ENCODE results near the gene RNU1-3.
"Not testable (repeated sequence)": the region's sequence is repeated elsewhere in the genome, so short reads cannot be mapped to it uniquely, and the experiment has no call there.

RNU1-3 gene

GRCh38 chr1:16703141-16703540 is 36.4 kb upstream of the RNU1-3 start:
- H3K4me3 ChIP-seq; intact Hi-C loops (cut with DNase I; ENCODE audit: low total_unique reads); H3K27ac ChIP-seq; DNase-seq; H3K9me3 ChIP-seq; H3K4me1 ChIP-seq; H3K36me3 ChIP-seq: not testable (repeated sequence)
- peaks cover 0 to 23% of the 10 kb centered on the region in 2 donors for H3K27me3 ChIP-seq

- H3K4me1 ChIP-seq; H3K4me3 ChIP-seq; intact Hi-C loops (cut with DNase I; ENCODE audit: low total_unique reads); H3K36me3 ChIP-seq; DNase-seq; H3K9me3 ChIP-seq; H3K27ac ChIP-seq: not testable (repeated sequence)
- peaks cover 0 to 17% of the 10 kb centered on the region in 2 donors for H3K27me3 ChIP-seq
These were observed 35.5 kb upstream of the RNU1-3 start for GRCh38 chr1:16702280-16702679.

GRCh38 chr1:16701189-16701588 is 34.4 kb upstream of the RNU1-3 start:
- DNase-seq; H3K4me1 ChIP-seq; intact Hi-C loops (cut with DNase I; ENCODE audit: low total_unique reads); H3K36me3 ChIP-seq; H3K4me3 ChIP-seq; H3K9me3 ChIP-seq; H3K27ac ChIP-seq: not testable (repeated sequence)
- H3K27me3 ChIP-seq, result peaks cover 0 to 23% of the 10 kb centered on the region in 2 donors

GRCh38 chr1:16700138-16700895 is 33.6 kb upstream of the RNU1-3 start:
- DNase-seq; H3K36me3 ChIP-seq; H3K9me3 ChIP-seq; H3K4me3 ChIP-seq; H3K27ac ChIP-seq; intact Hi-C loops (cut with DNase I; ENCODE audit: low total_unique reads); H3K4me1 ChIP-seq: not testable (repeated sequence)
- peaks cover 0 to 23% of the 10 kb centered on the region in 2 donors for H3K27me3 ChIP-seq

- H3K27me3 ChIP-seq, result peaks cover 0 to 23% of the 10 kb centered on the region in 2 donors
- H3K4me1 ChIP-seq; H3K27ac ChIP-seq; intact Hi-C loops (cut with DNase I; ENCODE audit: low total_unique reads); H3K36me3 ChIP-seq; H3K9me3 ChIP-seq; DNase-seq; H3K4me3 ChIP-seq: not testable (repeated sequence)
These were observed 32.7 kb upstream of the RNU1-3 start for GRCh38 chr1:16699440-16699839.

- H3K4me1 ChIP-seq; H3K36me3 ChIP-seq; DNase-seq; H3K27ac ChIP-seq; H3K9me3 ChIP-seq; intact Hi-C loops (cut with DNase I; ENCODE audit: low total_unique reads); H3K4me3 ChIP-seq: not testable (repeated sequence)
- peaks cover 0 to 21% of the 10 kb centered on the region in 2 donors for H3K27me3 ChIP-seq
These were observed 30.4 kb upstream of the RNU1-3 start for GRCh38 chr1:16697152-16697551.

GRCh38 chr1:16696507-16697150 is 29.9 kb upstream of the RNU1-3 start:
- intact Hi-C loops (cut with DNase I; ENCODE audit: low total_unique reads); H3K4me3 ChIP-seq; DNase-seq: not testable (repeated sequence)

GRCh38 chr1:16694308-16694702 is 27.6 kb upstream of the RNU1-3 start:
- H3K4me1 ChIP-seq; H3K27ac ChIP-seq; H3K4me3 ChIP-seq; H3K9me3 ChIP-seq; DNase-seq; H3K36me3 ChIP-seq; intact Hi-C loops (cut with DNase I; ENCODE audit: low total_unique reads): not testable (repeated sequence)
- peaks cover 0 to 18% of the 10 kb centered on the region in 2 donors for H3K27me3 ChIP-seq

More at GRCh38 chr1:16696507-16697150, 29.9 kb upstream of the RNU1-3 start:
- H3K9me3 ChIP-seq, H3K36me3 ChIP-seq, H3K27ac ChIP-seq, H3K4me1 ChIP-seq: not testable (repeated sequence)
- peaks cover 0 to 21% of the 10 kb centered on the region in 2 donors for H3K27me3 ChIP-seq

- DNase-seq; intact Hi-C loops (cut with DNase I; ENCODE audit: low total_unique reads); H3K27ac ChIP-seq; H3K9me3 ChIP-seq; H3K36me3 ChIP-seq; H3K4me3 ChIP-seq; H3K4me1 ChIP-seq: not testable (repeated sequence)
- peaks cover 0 to 17% of the 10 kb centered on the region in 2 donors for H3K27me3 ChIP-seq
These were observed 26.9 kb upstream of the RNU1-3 start for GRCh38 chr1:16693449-16694307.

- H3K36me3 ChIP-seq; H3K4me3 ChIP-seq; H3K9me3 ChIP-seq; intact Hi-C loops (cut with DNase I; ENCODE audit: low total_unique reads); DNase-seq; H3K27ac ChIP-seq; H3K4me1 ChIP-seq: not testable (repeated sequence)
- peaks cover 0 to 15% of the 10 kb centered on the region in 2 donors for H3K27me3 ChIP-seq
These were observed 26.1 kb upstream of the RNU1-3 start for GRCh38 chr1:16692717-16693448.

- intact Hi-C loops (cut with DNase I; ENCODE audit: low total_unique reads); DNase-seq; H3K9me3 ChIP-seq; H3K27ac ChIP-seq; H3K4me1 ChIP-seq; H3K36me3 ChIP-seq; H3K4me3 ChIP-seq: not testable (repeated sequence)
- H3K27me3 ChIP-seq, result peaks cover 0 to 15% of the 10 kb centered on the region in 2 donors
These were observed 25.5 kb upstream of the RNU1-3 start for GRCh38 chr1:16692283-16692682.

GRCh38 chr1:16690971-16691682 is 24.4 kb upstream of the RNU1-3 start:
- H3K27me3 ChIP-seq; intact Hi-C loops (cut with DNase I; ENCODE audit: low total_unique reads): not testable (repeated sequence)

More at GRCh38 chr1:16690971-16691682, 24.4 kb upstream of the RNU1-3 start:
- not testable (repeated sequence) for H3K4me1 ChIP-seq, DNase-seq, H3K9me3 ChIP-seq, H3K27ac ChIP-seq, H3K36me3 ChIP-seq, H3K4me3 ChIP-seq

All from tibial artery (tissue), 4 donors.